ENCODE results near the gene ENPP4. TPM values are rescaled to one million over a fixed set of nuclear protein-coding genes. Genes with fewer than 3 reads are reported as not detected.

Gene ENPP4
- total RNA-seq, 1 experiment from 2014 or later = 0.30 TPM

DNA sequence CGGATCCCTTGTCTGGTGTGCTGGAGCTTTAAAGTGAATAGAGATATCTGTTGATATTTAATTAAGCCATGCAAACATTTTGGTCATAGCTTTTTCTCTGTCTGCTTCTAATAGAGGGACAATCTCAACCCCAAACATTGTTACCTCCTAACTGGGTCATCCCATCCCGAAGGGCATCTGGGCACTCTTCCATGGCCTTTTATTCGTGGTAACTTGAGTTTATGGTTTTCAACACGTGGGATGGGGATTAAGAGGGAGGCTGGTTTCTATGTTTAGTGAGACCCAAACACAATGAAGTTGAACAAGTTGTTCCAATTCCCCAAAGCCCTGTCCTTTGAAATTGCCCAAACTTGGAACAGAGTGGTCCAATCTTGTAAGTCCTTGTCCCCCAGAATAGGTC, 42.4 kb downstream of the ENPP4 start:
- Mint-ChIP-seq H3K27ac (ENCODE audit: low read depth, unreplicated experiment) (no peak overlapping the region), H3K27me3 (ENCODE audit: insufficient read depth, unreplicated experiment) (peaks cover 37% of the 10 kb centered on the region), H3K4me1 (ENCODE audit: insufficient read depth, unreplicated experiment) (no peaks in the 10 kb centered on the region), H3K4me3 (ENCODE audit: unreplicated experiment) (no peak overlapping the region), H3K36me3 (ENCODE audit: insufficient read depth, unreplicated experiment) (no peaks in the 10 kb centered on the region), H3K9me3 (ENCODE audit: unreplicated experiment) (no peaks in the 10 kb centered on the region)
- ChIA-PET CTCF (no interaction called here), POLR2A (no interaction called here)
- TF ChIP-seq, protein P1, sequence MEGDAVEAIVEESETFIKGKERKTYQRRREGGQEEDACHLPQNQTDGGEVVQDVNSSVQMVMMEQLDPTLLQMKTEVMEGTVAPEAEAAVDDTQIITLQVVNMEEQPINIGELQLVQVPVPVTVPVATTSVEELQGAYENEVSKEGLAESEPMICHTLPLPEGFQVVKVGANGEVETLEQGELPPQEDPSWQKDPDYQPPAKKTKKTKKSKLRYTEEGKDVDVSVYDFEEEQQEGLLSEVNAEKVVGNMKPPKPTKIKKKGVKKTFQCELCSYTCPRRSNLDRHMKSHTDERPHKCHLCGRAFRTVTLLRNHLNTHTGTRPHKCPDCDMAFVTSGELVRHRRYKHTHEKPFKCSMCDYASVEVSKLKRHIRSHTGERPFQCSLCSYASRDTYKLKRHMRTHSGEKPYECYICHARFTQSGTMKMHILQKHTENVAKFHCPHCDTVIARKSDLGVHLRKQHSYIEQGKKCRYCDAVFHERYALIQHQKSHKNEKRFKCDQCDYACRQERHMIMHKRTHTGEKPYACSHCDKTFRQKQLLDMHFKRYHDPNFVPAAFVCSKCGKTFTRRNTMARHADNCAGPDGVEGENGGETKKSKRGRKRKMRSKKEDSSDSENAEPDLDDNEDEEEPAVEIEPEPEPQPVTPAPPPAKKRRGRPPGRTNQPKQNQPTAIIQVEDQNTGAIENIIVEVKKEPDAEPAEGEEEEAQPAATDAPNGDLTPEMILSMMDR (IDR thresholded peaks at IDR 0.05; ENCODE audit: unreplicated experiment) = no peak
- intact Hi-C loops (cut with micrococcal nuclease) = no loop called here
- DNase-seq (ENCODE audit: unreplicated experiment) = no peak
- no TSS peak for BruUV-seq (replicated peaks)

DNA sequence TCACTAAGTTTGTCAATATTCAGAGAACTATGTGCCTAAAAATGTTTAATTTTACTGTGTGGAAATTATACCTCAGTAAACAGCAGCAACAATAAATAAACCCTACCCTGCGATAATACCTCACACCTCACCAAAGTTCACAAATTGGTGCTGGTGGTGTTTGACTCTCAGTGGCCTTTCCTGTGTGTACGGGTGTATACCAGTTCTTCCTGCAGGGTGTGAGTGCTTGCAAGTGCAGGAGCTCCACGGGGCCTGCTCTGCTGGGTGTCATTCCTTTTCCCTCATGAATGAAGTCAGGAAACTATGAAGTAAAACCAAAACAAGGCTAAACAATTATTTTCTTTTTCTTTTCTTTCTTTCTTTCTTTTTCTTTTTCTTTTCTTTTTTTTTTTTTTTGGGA, 45.1 kb downstream of the ENPP4 start:
- DNase-seq (ENCODE audit: unreplicated experiment) = no peak
- no peaks in the 10 kb centered on the region for H3K36me3 Mint-ChIP-seq (ENCODE audit: insufficient read depth, unreplicated experiment)
- no peaks in the 10 kb centered on the region for H3K4me1 Mint-ChIP-seq (ENCODE audit: insufficient read depth, unreplicated experiment)
- no peak overlapping the region for H3K27ac Mint-ChIP-seq (ENCODE audit: low read depth, unreplicated experiment)
- no peak overlapping the region for H3K4me3 Mint-ChIP-seq (ENCODE audit: unreplicated experiment)
- intact Hi-C loops (cut with micrococcal nuclease) = no loop called here
- CTCF ChIA-PET = interaction anchor here (1.2 kb wide), 1 partner anchor 235 kb away, joined by 3 read pairs; no protein-coding TSS in a partner anchor
- POLR2A ChIA-PET = no interaction called here
- no peaks in the 10 kb centered on the region for H3K9me3 Mint-ChIP-seq (ENCODE audit: unreplicated experiment)
- TF ChIP-seq, protein P1 (IDR thresholded peaks at IDR 0.05; ENCODE audit: unreplicated experiment) = no peak
- peaks cover 27% of the 10 kb centered on the region for H3K27me3 Mint-ChIP-seq (ENCODE audit: insufficient read depth, unreplicated experiment)
- BruUV-seq (replicated peaks) = no TSS peak

DNA sequence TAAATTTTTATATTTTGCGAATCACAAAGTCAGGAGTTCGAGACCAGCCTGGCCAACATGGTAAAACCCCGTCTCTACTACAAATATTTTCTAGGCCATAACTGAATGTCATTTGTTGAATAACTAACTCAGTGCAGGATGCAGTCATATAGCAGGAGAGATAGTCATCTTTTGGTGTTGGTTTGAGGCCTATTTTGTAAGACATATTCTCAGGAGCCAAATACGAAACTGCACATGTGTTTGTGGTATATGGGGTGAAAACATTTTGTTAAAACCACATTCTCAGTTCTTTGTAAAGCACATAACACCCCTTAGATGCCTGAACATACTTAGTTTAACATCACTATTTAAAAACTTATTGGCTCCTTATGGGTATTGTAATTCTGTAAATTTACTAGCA, 45.7 kb downstream of the ENPP4 start:
- H3K4me1 Mint-ChIP-seq (ENCODE audit: insufficient read depth, unreplicated experiment) = no peaks in the 10 kb centered on the region
- peaks cover 24% of the 10 kb centered on the region for H3K27me3 Mint-ChIP-seq (ENCODE audit: insufficient read depth, unreplicated experiment)
- intact Hi-C loops (cut with micrococcal nuclease) = no loop called here
- ChIA-PET POLR2A (interaction anchor here (0.6 to 1.0 kb wide), 2 partner anchors 9 to 806 kb away, joined by 3 to 4 read pairs; no protein-coding TSS in a partner anchor), CTCF (interaction anchor here (0.6 kb wide), 1 partner anchor 221 kb away, joined by 3 read pairs; no protein-coding TSS in a partner anchor)
- no peaks in the 10 kb centered on the region for H3K9me3 Mint-ChIP-seq (ENCODE audit: unreplicated experiment)
- H3K36me3 Mint-ChIP-seq (ENCODE audit: insufficient read depth, unreplicated experiment) = no peaks in the 10 kb centered on the region
- DNase-seq (ENCODE audit: unreplicated experiment) = no peak
- TF ChIP-seq, protein P1 (IDR thresholded peaks at IDR 0.05; ENCODE audit: unreplicated experiment) = no peak
- H3K4me3 Mint-ChIP-seq (ENCODE audit: unreplicated experiment) = no peak overlapping the region
- no peak overlapping the region for H3K27ac Mint-ChIP-seq (ENCODE audit: low read depth, unreplicated experiment)
- no TSS peak for BruUV-seq (replicated peaks)

DNA sequence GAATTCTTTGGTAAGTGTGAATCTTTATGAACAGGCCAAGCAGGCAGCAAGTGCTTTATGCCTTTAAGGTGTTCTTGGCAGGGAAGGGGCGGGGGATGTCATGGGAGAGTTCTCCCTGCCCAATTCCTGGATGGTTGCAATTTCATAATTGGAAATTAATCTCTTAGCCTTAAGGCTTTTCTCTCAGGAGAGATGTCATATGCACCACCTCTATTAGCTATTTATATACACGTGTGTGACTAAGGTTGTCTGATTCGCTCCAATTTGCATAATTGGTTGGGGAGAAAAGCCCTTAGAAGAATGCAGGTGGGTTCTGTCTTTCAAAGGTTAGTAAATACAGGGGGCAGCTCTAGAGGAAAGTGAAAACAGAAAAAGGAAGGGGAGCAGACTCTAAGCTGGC, 46.2 kb downstream of the ENPP4 start:
- CTCF ChIA-PET = interaction anchor here (0.6 kb wide), 1 partner anchor 221 kb away, joined by 3 read pairs; no protein-coding TSS in a partner anchor
- Mint-ChIP-seq H3K4me1 (ENCODE audit: insufficient read depth, unreplicated experiment) (no peaks in the 10 kb centered on the region), H3K9me3 (ENCODE audit: unreplicated experiment) (no peaks in the 10 kb centered on the region), H3K27ac (ENCODE audit: low read depth, unreplicated experiment) (no peak overlapping the region), H3K4me3 (ENCODE audit: unreplicated experiment) (no peak overlapping the region), H3K27me3 (ENCODE audit: insufficient read depth, unreplicated experiment) (peaks cover 20% of the 10 kb centered on the region), H3K36me3 (ENCODE audit: insufficient read depth, unreplicated experiment) (no peaks in the 10 kb centered on the region)
- intact Hi-C loops (cut with micrococcal nuclease) = no loop called here
- no TSS peak for BruUV-seq (replicated peaks)
- TF ChIP-seq, protein P1 (IDR thresholded peaks at IDR 0.05; ENCODE audit: unreplicated experiment) = no peak
- POLR2A ChIA-PET = interaction anchor here (0.6 to 1.0 kb wide), 3 partner anchors 8 to 807 kb away, joined by 3 to 7 read pairs (median 4); no protein-coding TSS in a partner anchor
- DNase-seq (ENCODE audit: unreplicated experiment) = peak; percentile 35
